ENCODE results near the gene ZFP91.
A peak's percentile ranks its signal among the peaks of the same experiment; 100 is the strongest.

ZFP91 gene

DNA sequence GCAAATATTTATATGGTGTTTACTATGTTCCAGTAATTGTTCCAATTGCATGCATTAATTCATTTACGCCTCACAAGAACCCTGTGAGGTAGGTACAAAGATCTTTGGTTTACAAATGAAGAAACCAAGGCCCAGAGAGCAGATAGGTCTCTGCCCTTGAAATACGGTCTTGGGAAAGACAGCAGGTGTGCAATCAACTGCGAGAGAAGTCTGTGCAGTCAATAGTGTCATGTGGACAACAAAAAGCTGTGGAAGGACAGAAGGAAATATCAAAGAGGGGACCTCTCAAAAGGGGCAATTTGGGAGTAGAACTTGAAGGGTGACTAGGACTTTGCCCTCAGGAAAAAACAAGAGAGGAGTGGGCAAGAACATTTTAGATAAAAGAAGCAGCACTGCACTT is 52.5 kb downstream of the ZFP91 start:
- no peak overlapping the region for H3K27ac ChIP-seq
- TF ChIP-seq, protein P1, sequence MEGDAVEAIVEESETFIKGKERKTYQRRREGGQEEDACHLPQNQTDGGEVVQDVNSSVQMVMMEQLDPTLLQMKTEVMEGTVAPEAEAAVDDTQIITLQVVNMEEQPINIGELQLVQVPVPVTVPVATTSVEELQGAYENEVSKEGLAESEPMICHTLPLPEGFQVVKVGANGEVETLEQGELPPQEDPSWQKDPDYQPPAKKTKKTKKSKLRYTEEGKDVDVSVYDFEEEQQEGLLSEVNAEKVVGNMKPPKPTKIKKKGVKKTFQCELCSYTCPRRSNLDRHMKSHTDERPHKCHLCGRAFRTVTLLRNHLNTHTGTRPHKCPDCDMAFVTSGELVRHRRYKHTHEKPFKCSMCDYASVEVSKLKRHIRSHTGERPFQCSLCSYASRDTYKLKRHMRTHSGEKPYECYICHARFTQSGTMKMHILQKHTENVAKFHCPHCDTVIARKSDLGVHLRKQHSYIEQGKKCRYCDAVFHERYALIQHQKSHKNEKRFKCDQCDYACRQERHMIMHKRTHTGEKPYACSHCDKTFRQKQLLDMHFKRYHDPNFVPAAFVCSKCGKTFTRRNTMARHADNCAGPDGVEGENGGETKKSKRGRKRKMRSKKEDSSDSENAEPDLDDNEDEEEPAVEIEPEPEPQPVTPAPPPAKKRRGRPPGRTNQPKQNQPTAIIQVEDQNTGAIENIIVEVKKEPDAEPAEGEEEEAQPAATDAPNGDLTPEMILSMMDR (conservative IDR thresholded peaks at IDR 0.05) = no peak

DNA sequence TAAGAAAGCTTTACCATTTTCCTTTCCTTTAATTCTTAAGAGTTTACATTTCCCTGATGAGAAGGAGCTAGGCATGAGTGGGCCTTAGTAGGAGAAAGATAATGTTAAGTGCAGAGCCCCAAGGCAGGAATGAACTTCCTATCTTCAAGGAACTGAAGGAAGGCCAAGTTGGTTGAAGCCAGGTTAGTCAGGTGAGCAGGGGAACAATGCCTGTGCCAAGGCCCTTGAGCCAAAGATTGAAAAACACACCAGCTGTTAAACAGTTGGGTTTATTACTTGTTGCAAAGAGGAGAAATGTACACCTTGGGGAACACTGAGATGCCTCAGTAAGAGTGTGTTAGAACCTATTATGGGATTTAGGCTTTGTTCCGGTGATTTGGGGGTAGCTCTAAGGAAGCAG is 53.6 kb downstream of the ZFP91 start:
- H3K27ac ChIP-seq = no peak overlapping the region
- TF ChIP-seq, protein P1 (conservative IDR thresholded peaks at IDR 0.05) = no peak

DNA sequence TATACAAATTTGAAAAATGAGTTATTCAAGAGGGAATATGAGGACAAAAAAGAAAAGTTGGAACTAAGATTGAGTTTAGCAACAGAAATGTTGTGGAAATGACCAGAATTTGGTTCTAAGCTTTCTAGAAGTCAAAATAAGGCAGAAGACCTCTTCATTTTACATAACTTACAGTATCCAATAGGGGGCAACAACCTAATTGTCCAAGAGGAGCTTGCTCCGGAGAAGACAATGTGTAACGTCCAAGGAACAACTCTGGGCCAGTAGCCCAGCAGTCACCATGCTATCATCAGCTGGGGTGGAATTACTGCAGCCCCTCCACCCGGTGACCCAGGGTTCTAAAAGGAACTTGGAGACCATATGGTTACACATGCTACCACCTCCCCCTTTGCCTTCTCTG is 57.7 kb downstream of the ZFP91 start:
- TF ChIP-seq, protein P1 (conservative IDR thresholded peaks at IDR 0.05) = no peak

DNA sequence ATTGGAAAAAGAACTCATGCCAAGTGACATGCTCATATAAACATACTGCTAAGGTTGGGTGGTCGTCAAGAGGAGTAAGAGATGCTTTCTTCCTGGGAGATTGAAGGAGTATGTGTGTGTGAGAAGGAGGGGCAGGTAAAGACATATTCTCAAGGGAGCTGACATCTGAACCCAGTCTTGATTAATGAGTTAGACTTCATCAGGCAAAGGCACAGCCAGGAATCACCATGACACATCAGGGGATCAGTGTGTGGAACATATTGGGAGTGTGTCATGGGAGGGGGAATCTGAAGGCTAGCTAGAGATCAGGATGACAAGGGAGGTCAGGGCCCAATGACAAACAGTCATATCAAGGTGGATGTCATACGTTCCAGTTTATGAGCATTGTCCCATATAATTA is 58.5 kb downstream of the ZFP91 start:
- TF ChIP-seq, protein P1 (conservative IDR thresholded peaks at IDR 0.05) = no peak
- H3K27ac ChIP-seq = no peak overlapping the region

More for the DNA sequence above, 57.7 kb downstream of the ZFP91 start:
- H3K27ac ChIP-seq = no peak overlapping the region

DNA sequence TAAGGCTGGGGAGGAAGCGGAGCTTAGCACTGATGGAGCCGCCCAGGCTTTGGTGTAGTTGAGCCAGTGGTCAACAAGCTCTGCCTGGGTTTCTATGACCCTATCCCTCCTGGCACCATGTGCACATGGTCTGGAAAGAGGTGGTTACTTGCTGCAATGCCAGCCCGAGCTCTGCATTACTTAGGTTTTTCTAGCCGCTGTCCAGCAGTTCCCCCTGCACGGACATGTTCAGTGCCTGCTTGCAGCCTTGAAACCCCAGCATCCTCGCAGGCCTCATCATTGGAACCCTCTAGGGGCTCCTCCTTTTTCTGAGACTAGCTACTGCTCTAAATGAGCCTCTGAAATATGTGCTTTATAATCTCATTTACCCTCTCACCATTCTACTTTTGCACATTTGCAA is 60.2 kb downstream of the ZFP91 start:
- no peak overlapping the region for H3K27ac ChIP-seq
- TF ChIP-seq, protein P1 (conservative IDR thresholded peaks at IDR 0.05) = no peak

DNA sequence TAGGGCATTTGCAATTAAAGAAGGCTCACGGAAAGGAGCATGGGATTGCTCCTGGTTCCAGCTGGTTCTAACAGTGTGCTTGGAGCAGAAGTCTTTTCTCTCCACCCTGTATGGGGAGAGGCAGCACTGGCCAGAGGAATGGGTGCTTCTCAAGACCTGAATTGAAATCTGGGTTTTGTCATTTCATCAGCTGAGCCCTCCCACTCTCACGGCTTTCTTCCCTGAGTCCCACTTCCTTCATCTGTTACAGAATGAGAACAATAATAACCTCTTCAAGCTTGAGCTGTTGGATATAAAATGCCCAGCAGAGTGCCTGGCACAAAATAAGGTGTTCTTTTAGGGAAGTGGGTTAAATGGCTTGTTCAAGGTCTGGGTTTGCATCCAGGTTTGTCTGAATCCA is 60.8 kb downstream of the ZFP91 start:
- H3K27ac ChIP-seq = no peak overlapping the region
- TF ChIP-seq, protein P1 (conservative IDR thresholded peaks at IDR 0.05) = no peak

DNA sequence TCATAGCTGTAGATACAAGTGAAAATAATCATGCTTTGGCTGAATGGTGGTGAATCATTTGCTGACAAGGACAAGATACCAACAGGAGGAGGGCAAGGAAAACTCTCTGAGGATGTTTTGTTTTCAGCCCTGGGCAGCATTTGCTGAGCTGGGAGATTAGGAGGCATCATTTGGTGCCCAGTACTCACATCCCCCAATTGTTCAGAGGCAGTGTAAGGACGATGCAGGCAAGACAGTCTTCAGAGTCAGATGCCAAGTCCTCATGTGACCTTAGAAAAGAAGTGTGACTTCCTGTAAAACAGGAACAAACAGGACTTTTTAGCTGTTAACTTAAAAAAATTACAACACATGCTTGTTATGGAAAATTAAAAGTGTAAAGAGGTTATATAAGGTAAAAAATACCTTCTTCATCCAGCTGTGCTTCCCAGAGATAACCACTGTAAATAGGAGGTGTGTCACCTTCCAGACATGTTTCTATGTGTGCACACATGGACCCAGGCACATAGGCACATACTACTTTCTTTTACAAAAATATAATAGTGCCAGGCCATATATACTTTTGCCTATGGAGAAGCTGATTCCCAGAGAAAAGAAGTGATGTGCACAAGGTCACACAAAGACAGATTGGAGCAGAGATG is 61.6 kb downstream of the ZFP91 start:
- TF ChIP-seq, protein P1 (conservative IDR thresholded peaks at IDR 0.05) = no peak
- peak overlapping the region; percentile 19; the same call in 1 of the 2 replicates for H3K27ac ChIP-seq
